K562 (cell line): ENCODE data around the gene YOD1. TPM values are rescaled to one million over a fixed set of nuclear protein-coding genes. Genes with fewer than 3 reads are reported as not detected.
A peak's percentile ranks its signal among the peaks of the same experiment; 100 is the strongest.

ENCODE experiments used
- ARID2 ChIP-seq: fragments of 450-650 bp; IDR thresholded peaks from 2 replicates; pipeline ENCODE4 v1.6.1; 2017; ENCODE audit warnings: antibody characterized with exemption, mild to moderate bottlenecking
- CREB1 ChIP-seq, 2 experiments: sonication (generic) in 1 of 2; formaldehyde crosslinking in 1 of 2; IDR thresholded peaks; 2 replicates each; pipeline versions ENCODE4 v1.6.1 to v1.8.0; 2012 to 2022; ENCODE audit warnings: inconsistent platforms in 1 of 2, mild to moderate bottlenecking in 1 of 2, missing genetic modification reagents in 1 of 2, moderate library complexity in 1 of 2
- CXXC5 ChIP-seq: fragments of 250-450 bp; sonication (Bioruptor Pico); IDR thresholded peaks from 2 replicates; pipeline ENCODE4 v1.8.0; 2022; ENCODE audit warnings: inconsistent platforms, mild to moderate bottlenecking, moderate library complexity
- GTF2E2 ChIP-seq: fragments of 200-800 bp; sonication (Bioruptor generic); IDR thresholded peaks from 2 replicates; pipeline ENCODE4 v1.6.1; 2016; ENCODE audit warnings: missing genetic modification characterization, missing compliant biosample characterization
- ILK ChIP-seq: fragments of 450-650 bp; IDR thresholded peaks from 2 replicates; pipeline ENCODE4 v1.6.1; 2016; ENCODE audit warnings: missing genetic modification characterization, low read depth, mild to moderate bottlenecking, missing compliant biosample characterization, moderate library complexity, borderline replicate concordance
- MYBL2 ChIP-seq, 2 experiments: fragments of 450-650 bp in 1 of 2; sonication (generic) in 1 of 2; formaldehyde crosslinking in 1 of 2; IDR thresholded peaks; 2 replicates each; pipeline versions ENCODE4 v1.6.1 to v1.8.1; 2017 to 2022; ENCODE audit warnings: borderline replicate concordance in 1 of 2, inconsistent platforms in 1 of 2, low read depth in 1 of 2, mild to moderate bottlenecking in 1 of 2, missing genetic modification reagents in 1 of 2, moderate library complexity in 1 of 2
- NFIC ChIP-seq: fragments of 450-650 bp; IDR thresholded peaks from 2 replicates; pipeline ENCODE4 v1.6.1; 2017; ENCODE audit warnings: mild to moderate bottlenecking, inconsistent platforms
- NR2C2 ChIP-seq, 2 experiments: fragments of 200-800 bp in 1 of 2; sonication (Bioruptor generic) in 1 of 2; sonication (generic) in 1 of 2; formaldehyde crosslinking in 1 of 2; IDR thresholded peaks; 2 replicates each; pipeline versions ENCODE4 v1.6.1 to v1.8.0; 2016 to 2022; ENCODE audit warnings: mild to moderate bottlenecking in 1 of 2, missing compliant biosample characterization in 1 of 2, missing genetic modification characterization in 1 of 2, missing genetic modification reagents in 1 of 2
- TCF3 ChIP-seq: sonication (generic); formaldehyde crosslinking; IDR thresholded peaks from 2 replicates; pipeline ENCODE4 v1.4.0; 2020; ENCODE audit warnings: mild to moderate bottlenecking, missing genetic modification reagents
- TRIM28 ChIP-seq: fragments of 450-650 bp; IDR thresholded peaks from 2 replicates; pipeline ENCODE4 v1.6.1; 2017
- ZNF75A ChIP-seq: fragments of 450-650 bp; formaldehyde crosslinking; IDR thresholded peaks from 2 replicates; pipeline ENCODE4 v1.4.0; 2020; ENCODE audit warnings: mild to moderate bottlenecking
- polyA plus RNA-seq, 8 experiments: library from polyadenylated mRNA; depleted of rRNA in 4 of 8; stranded (reverse) in 5 of 8; unstranded in 3 of 8; fragments of >200 nt; fragmentation: Nextera tagmentation in 2 of 8; fragmentation: Illumina TruSeq in 1 of 8; extraction: Ambion mirVana in 2 of 8; extraction: Trizol in 1 of 8; gene quantifications; 2 replicates each; pipeline versions ENCODE4 v1.2.1 to v1.2.3, GENCODE V29; 2011 to 2014; ENCODE audit warnings: inconsistent platforms in 1 of 8, missing spikeins in 1 of 8
- total RNA-seq, 7 experiments: library from RNA; depleted of rRNA in 6 of 7; stranded (reverse); fragments of >200 nt in 6 of 7; fragmentation: Illumina TruSeq in 2 of 7; extraction: Trizol in 2 of 7; gene quantifications; 2 replicates each; pipeline versions ENCODE4 v1.2.1 to v1.2.3, GENCODE V29; 2011 to 2021; ENCODE audit warnings: low replicate concordance in 1 of 7
- TF ChIP-seq, protein P1 (sequence below): fragments of 250-450 bp; sonication (Bioruptor Pico); IDR thresholded peaks from 2 replicates; pipeline ENCODE4 v1.9.0; 2021; ENCODE audit warnings: mild to moderate bottlenecking
- TF ChIP-seq, protein P2 (sequence below), 2 experiments: IDR thresholded peaks; 2 replicates each; pipeline ENCODE4 v1.6.1; 2011; ENCODE audit warnings: borderline replicate concordance in 1 of 2, control low read depth in 1 of 2, low read depth in 1 of 2, low read length in 1 of 2, mild to moderate bottlenecking in 1 of 2, mixed read lengths in 1 of 2, moderate library complexity in 1 of 2; ENCODE audit not compliant: insufficient read depth in 1 of 2, insufficient read length in 1 of 2, poor library complexity in 1 of 2, severe bottlenecking in 1 of 2; ENCODE audit errors: extremely low read depth in 1 of 2
- TF ChIP-seq, protein P3 (sequence below), 3 experiments: fragments of 200-800 bp in 1 of 3; fragments of 250-450 bp in 1 of 3; fragments of 450-650 bp in 1 of 3; sonication (Bioruptor Pico) in 1 of 3; sonication (Bioruptor generic) in 1 of 3; formaldehyde crosslinking in 1 of 3; IDR thresholded peaks; 2 replicates each; pipeline versions ENCODE4 v1.6.1 to v1.8.0; 2016 to 2022; ENCODE audit warnings: mild to moderate bottlenecking in 2 of 3, missing genetic modification characterization in 2 of 3, missing compliant biosample characterization in 1 of 3, moderate library complexity in 1 of 3
- TF ChIP-seq, protein P4 (sequence below): fragments of 250-450 bp; sonication (Bioruptor Pico); IDR thresholded peaks from 2 replicates; pipeline ENCODE4 v1.5.0; 2020; ENCODE audit warnings: mild to moderate bottlenecking, borderline replicate concordance
- TF ChIP-seq, protein P5 (sequence below): sonication (generic); IDR thresholded peaks from 2 replicates; pipeline ENCODE4 v1.6.1; 2016

The YOD1 gene
- total and polyA plus RNA-seq, 9 of the 15 experiments (the other 6 are each of a cell fraction or from before 2014, with no cell fraction given) = 18.2 to 78.1 (median 46.9) TPM

DNA sequence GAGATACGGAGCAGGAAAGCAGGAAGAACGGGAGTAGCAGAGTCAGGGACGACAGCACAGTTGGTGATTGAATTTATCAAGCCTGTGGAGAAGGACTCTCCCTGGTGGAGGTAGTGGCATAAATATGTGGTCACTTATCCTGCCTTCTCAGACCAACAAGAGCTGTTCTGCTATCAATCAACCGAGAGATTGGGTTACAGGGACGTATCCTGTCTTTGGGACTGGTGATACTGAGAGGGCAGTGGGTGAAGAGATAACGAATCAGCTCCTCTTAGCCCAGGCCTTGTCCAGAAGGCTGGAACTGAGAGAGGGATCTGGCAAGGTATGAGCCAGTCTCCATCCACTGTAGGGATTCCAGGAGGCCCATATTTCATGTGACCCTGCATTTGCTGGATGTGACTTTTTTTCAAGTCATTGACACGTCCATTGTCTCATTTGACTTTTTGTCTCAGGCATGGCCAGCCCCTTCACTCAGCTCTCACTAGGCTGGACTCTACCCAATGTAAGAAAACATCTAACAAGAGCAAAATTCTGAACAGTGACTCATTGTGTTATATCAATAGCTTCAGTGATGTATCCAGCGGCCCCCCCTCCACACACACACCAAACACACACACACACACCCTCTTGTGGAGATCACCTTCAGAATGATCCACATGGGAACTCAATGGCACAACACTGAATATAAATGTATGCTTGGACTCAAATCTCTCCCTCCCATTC is 29.7 kb downstream of the YOD1 start (continued):
- TF ChIP-seq, protein P1, sequence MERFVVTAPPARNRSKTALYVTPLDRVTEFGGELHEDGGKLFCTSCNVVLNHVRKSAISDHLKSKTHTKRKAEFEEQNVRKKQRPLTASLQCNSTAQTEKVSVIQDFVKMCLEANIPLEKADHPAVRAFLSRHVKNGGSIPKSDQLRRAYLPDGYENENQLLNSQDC (CRISPR knock-in tag) = no peak
- TF ChIP-seq ARID2 (peak; percentile 31; the same call in 1 of the 2 replicates), ILK (tag) (no peak), MYBL2 (IDR thresholded peaks at IDR 0.05; ENCODE audit: low read depth) (no peak), MYBL2 (CRISPR knock-in tag; IDR thresholded peaks at IDR 0.05; ENCODE audit: borderline replicate concordance) (no peak), NR2C2 (CRISPR knock-in tag; IDR thresholded peaks at IDR 0.05) (no peak), NR2C2 (tag; IDR thresholded peaks at IDR 0.05) (peak; percentile 78), TRIM28 (peak; percentile 24; the same call in 1 of the 2 replicates), ZNF75A (CRISPR knock-in tag) (no peak), NFIC (peak; percentile 91), GTF2E2 (tag) (no peak), TCF3 (CRISPR knock-in tag) (peak; percentile 97), CREB1 (IDR thresholded peaks at IDR 0.05) (peak; percentile 73; the same call in 1 of the 2 replicates), CREB1 (CRISPR knock-in tag; IDR thresholded peaks at IDR 0.05) (peak; percentile 15; the same call in 1 of the 2 replicates), CXXC5 (CRISPR knock-in tag) (peak; percentile 79)
- TF ChIP-seq, protein P2, sequence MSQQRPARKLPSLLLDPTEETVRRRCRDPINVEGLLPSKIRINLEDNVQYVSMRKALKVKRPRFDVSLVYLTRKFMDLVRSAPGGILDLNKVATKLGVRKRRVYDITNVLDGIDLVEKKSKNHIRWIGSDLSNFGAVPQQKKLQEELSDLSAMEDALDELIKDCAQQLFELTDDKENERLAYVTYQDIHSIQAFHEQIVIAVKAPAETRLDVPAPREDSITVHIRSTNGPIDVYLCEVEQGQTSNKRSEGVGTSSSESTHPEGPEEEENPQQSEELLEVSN (IDR thresholded peaks at IDR 0.05; ENCODE audit: borderline replicate concordance in 1 of 2, extremely low read depth in 1 of 2, insufficient read depth in 1 of 2, insufficient read length in 1 of 2, low read depth in 1 of 2, low read length in 1 of 2, poor library complexity in 1 of 2, severe bottlenecking in 1 of 2) = peak in 1 of 2 experiments; percentile 3
- TF ChIP-seq, protein P3, sequence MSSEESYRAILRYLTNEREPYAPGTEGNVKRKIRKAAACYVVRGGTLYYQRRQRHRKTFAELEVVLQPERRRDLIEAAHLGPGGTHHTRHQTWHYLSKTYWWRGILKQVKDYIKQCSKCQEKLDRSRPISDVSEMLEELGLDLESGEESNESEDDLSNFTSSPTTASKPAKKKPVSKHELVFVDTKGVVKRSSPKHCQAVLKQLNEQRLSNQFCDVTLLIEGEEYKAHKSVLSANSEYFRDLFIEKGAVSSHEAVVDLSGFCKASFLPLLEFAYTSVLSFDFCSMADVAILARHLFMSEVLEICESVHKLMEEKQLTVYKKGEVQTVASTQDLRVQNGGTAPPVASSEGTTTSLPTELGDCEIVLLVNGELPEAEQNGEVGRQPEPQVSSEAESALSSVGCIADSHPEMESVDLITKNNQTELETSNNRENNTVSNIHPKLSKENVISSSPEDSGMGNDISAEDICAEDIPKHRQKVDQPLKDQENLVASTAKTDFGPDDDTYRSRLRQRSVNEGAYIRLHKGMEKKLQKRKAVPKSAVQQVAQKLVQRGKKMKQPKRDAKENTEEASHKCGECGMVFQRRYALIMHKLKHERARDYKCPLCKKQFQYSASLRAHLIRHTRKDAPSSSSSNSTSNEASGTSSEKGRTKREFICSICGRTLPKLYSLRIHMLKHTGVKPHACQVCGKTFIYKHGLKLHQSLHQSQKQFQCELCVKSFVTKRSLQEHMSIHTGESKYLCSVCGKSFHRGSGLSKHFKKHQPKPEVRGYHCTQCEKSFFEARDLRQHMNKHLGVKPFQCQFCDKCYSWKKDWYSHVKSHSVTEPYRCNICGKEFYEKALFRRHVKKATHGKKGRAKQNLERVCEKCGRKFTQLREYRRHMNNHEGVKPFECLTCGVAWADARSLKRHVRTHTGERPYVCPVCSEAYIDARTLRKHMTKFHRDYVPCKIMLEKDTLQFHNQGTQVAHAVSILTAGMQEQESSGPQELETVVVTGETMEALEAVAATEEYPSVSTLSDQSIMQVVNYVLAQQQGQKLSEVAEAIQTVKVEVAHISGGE (CRISPR knock-in tag; IDR thresholded peaks at IDR 0.05) = peak in 1 of 3 experiments; percentile 77; a peak in 2 of 6 replicates
- TF ChIP-seq, protein P4, sequence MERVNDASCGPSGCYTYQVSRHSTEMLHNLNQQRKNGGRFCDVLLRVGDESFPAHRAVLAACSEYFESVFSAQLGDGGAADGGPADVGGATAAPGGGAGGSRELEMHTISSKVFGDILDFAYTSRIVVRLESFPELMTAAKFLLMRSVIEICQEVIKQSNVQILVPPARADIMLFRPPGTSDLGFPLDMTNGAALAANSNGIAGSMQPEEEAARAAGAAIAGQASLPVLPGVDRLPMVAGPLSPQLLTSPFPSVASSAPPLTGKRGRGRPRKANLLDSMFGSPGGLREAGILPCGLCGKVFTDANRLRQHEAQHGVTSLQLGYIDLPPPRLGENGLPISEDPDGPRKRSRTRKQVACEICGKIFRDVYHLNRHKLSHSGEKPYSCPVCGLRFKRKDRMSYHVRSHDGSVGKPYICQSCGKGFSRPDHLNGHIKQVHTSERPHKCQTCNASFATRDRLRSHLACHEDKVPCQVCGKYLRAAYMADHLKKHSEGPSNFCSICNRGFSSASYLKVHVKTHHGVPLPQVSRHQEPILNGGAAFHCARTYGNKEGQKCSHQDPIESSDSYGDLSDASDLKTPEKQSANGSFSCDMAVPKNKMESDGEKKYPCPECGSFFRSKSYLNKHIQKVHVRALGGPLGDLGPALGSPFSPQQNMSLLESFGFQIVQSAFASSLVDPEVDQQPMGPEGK (CRISPR knock-in tag) = 0 out of 2 replicates have a peak, but pooled peaks have one; percentile 2
- TF ChIP-seq, protein P5, sequence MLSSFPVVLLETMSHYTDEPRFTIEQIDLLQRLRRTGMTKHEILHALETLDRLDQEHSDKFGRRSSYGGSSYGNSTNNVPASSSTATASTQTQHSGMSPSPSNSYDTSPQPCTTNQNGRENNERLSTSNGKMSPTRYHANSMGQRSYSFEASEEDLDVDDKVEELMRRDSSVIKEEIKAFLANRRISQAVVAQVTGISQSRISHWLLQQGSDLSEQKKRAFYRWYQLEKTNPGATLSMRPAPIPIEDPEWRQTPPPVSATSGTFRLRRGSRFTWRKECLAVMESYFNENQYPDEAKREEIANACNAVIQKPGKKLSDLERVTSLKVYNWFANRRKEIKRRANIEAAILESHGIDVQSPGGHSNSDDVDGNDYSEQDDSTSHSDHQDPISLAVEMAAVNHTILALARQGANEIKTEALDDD = peak; percentile 87
